Mammary epithelial cell (primary cell): Measurements from ENCODE around the gene TEAD1.

Experiments
- CTCF ChIP-seq, 2 donors: IDR thresholded peaks in 1 of 2; conservative IDR thresholded peaks in 1 of 2; 2 replicates each; pipeline ENCODE4 v1.5.1; 2011 to 2012; ENCODE audit warnings: inconsistent platforms in 2 of 2, low read length in 2 of 2, mild to moderate bottlenecking in 2 of 2, control low read depth in 1 of 2, low read depth in 1 of 2; ENCODE audit not compliant: insufficient read depth in 1 of 2; ENCODE audit errors: extremely low read depth in 1 of 2
- EZH2 ChIP-seq: IDR thresholded peaks from 2 replicates; pipeline ENCODE4 v1.6.1; 2012; ENCODE audit warnings: low read length, inconsistent platforms, borderline replicate concordance

GRCh38 chr11:12829131-12829530 is 154.9 kb downstream of the TEAD1 start:
- TF ChIP-seq CTCF (conservative IDR thresholded peaks at IDR 0.05 in 1 of 2, IDR thresholded peaks at IDR 0.05 in 1 of 2; ENCODE audit: extremely low read depth in 1 of 2, insufficient read depth in 1 of 2, low read depth in 1 of 2, low read length in 2 of 2) (no peak), EZH2 (no peak)
